Measurements from ENCODE around the gene UQCRHL.
"Not testable (repeated sequence)": the region's sequence is repeated elsewhere in the genome, so short reads cannot be mapped to it uniquely, and the experiment has no call there.

UQCRHL gene

DNA sequence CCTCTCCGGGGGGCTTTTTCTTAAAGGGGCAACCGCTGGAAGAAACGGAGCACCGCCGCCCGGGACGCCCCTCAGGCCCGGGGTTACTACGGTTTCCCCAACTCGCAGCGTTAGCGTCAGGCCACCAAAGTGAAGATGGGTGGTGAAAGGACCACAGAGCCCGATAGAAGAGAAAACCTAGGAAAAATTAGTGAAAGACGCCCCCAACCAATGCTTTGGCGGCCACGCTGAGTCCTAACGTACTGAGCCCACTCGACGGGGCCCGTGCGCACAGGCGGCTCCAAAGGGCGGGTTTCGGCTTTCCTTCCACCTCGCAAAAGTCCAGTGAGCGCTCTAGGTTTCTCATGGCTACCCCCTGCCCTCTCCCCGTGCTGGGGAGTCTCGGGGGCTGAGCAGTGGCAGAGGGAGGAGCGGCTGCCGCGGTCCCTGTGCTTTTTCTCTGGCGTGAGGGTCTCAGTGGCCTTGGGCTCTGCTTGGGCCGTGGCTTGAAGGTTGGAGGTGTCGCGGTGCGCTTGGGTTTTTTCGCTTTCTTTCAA, 27.8 kb upstream of the UQCRHL start:
- no peak for DNase-seq (ENCODE audit: low read depth)

DNA sequence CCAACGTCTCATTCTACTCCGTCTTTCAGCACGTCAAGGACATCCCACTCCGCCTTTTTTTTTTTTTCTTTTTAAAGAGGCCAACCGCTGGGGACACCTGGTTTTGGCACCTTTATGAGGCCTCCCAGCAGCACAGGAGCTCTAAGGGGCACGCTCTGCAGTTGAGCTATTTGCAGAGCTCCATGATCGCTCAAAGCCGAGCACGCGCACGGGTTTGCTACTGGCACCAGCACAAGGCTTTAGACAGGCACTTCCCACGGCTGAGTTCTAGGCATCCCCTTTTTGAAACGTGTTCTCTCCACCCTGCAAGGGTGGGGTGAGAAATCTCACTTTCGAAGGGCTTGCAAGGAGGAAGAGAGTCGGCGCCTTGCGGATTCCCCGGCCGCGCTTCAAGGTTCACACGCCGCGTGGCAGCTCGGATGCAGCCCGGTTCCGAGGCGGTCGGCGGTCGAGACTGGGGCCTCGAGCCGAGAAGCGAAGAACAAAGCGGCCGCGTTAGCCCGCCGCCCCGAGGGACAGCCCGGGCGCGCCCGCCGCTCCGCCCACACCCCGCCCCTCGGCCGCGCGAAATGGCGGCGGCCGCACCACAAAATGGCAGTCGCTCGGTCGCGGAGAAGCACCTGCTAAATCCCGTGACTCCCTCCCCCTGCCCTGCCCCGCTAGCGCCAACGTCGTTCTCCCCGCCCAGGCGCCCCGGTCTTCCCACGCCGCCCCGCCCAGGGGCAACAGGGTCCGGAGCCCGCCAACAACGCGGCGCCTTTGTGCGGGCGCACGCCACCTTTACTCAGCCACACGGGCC, 27.2 kb upstream of the UQCRHL start:
- DNase-seq (ENCODE audit: low read depth) = peak; percentile 82

DNA sequence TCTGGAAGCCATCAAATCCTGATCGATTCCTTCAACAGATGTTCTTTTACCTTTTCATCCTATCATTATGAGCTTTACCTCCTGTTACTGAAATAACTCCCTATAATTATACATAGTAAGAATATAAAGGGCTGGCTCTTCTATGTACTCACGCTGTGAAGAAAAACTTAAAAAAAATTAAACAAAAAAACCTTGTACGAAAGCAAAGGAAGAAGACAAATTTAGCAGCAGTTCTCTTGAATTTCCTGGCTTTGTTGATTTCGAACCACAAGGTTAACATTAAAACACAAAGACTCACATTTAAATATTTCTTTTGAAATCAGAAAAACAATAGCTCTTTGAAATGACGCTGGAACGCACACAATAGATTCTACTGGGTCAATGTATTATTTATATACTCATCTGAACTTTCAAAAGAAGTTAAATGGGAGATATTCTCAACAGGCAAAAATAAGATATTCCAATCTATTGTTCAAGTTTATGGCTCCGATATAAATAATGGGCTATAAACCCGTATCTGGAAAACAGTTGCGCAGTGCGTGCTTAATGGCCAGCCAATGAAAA, 26.5 kb upstream of the UQCRHL start:
- no peak for DNase-seq (ENCODE audit: low read depth)

DNA sequence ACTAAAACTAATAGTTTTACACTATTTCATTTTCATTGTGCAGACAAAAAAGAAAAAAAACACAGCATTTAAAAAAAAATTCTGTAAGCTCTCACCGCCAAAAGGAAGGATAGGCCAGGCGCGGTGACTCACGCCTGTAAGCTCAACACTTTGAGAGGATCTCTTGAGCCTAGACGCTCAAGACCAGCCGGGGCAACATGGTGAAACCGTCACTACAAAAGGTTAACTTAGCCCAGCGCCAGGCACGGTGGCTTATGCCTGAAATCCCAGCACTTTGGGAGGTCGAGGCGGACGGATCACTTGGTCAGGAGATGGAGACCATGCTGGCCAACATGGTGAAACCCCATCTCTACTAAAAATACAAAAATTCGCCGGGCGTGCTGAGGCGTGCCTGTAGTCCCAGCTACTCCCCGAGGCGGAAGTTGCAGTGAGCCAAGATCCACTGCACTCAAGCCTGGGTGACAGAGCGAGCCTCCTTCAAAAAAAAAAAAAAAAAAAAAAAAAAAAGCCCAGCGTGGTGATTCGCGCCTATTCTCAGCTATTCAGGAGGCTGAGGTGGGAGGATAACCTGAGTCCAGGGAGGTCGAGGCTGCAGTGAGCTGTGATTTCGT, 25.7 kb upstream of the UQCRHL start:
- peak; percentile 44 for DNase-seq (ENCODE audit: low read depth)

DNA sequence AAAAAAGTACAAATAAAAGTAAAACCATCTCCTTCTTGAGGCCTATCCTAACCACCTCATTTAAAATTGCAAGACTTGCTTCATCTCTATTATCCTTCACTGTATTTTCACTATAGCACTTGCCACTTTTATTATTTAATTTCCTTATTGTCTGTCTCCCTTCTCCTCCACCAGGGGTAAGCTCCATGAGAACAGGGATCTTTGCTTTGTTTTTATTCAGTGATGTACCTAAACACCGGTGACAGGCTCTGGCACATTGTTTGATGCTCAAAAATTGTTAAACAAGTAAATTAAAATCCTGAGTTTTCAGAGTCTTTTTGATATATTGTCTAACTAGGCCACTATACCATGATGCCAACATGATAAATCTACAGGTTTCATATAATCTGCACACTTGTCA, 22.8 kb upstream of the UQCRHL start:
- DNase-seq (ENCODE audit: low read depth) = no peak

DNA sequence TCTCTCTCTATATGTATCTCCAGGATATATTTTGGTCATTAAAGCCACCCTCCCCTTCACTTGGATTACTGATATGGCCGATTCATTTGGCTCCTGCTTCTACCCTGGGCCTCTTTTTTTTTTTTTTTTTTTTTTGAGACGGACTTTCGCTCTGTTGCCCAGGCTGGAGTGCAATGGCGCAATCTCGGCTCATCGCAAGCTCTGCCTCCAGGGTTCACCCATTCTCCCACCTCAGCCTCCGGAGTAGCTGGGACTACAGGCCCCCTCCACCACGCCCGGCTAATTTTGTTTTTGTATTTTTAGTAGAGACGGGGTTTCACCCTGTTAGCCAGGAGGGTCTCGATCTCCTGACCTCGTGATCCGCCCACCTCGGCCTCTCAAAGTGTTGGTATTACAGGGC, 21.5 kb upstream of the UQCRHL start:
- DNase-seq (ENCODE audit: low read depth) = not testable (repeated sequence)

DNA sequence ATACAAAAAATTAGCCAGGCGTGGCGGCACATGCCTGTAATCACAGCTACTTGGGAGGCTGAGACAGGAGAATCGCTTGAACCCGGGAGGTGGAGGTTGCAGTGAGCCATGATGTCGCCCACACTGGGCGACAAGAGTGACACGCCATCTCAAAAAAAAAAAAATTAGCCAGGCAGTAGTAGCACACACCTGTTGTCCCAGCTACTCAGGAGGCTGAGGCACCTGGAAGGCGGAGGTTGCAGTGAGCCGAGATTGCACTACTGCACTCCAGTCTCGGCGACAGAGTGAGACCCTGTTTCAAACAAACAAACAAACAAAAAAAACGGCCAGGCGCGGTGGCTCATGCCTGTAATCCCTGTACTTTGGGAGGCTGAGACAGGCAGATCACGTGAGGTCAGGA, 20.1 kb upstream of the UQCRHL start:
- not testable (repeated sequence) for DNase-seq (ENCODE audit: low read depth)

DNA sequence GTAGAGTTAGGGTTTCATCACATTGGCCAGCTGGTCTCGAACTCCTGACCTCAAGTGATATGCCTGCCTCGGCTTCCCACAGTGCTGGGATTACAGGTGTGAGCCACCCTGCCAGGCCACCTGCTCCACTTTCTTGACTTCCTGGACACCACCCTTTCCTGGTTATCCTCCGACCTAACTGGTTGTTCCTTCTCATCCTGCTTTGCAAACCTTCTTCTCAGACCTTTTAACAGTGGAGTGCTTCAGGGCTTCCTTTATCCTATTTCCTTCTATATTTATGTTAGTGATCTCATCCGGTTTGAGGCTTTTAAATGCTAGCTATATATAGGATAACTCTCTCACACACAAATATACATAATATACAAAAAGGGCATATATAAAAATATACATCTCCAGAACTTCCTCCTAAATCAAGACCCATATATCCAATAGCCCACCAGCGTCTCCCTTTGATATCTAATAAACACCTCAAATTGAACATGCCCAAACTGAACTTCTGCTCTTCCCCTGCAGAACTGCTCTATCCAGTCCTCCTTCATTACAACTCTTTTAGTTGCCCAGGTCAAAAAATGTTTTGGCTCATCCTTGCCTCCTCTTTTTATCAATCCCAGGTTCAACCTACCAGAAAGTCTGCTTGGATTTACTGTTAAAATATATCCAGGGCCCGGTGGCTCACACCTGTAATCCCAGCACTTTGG, 19.5 kb upstream of the UQCRHL start:
- DNase-seq (ENCODE audit: low read depth) = no peak

DNA sequence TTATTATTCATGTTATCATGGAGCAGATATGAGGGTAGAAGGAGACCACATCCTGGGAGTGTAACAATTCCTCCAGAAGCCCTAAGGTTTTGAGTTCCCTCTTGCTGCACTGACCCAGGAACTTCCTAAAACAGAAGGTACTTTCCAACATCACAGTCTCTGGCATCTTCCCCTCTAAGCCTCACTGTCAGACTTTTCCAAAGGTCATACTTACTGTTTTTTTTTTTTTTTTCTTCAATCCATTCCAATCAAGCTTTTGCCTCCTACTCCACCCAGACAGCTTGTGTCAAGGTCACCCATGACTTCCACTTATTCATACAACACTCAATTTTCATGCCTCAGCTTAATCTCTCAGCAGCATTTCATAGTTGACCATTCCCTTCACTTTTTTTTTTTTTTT, 18.4 kb upstream of the UQCRHL start:
- DNase-seq (ENCODE audit: low read depth) = no peak

DNA sequence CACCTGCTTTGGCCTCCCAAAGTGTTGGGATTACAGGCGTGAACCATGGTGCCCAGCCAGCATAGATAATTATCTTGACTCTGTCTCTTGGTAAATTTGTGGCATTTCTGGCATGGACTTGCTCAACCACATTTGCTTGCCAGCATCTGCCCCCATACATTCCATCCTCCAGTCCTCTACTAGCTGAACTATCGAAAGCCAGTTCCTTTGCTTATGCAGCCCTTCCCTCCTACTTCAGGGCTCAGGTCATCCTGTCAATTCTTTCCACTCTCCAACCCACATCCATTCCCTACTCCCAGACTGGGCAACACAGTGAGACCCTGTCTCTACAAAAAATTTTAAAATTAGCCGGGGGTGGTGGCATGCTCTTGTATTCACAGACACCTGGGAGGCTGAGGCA, 13.0 kb upstream of the UQCRHL start:
- no peak for DNase-seq (ENCODE audit: low read depth)

DNA sequence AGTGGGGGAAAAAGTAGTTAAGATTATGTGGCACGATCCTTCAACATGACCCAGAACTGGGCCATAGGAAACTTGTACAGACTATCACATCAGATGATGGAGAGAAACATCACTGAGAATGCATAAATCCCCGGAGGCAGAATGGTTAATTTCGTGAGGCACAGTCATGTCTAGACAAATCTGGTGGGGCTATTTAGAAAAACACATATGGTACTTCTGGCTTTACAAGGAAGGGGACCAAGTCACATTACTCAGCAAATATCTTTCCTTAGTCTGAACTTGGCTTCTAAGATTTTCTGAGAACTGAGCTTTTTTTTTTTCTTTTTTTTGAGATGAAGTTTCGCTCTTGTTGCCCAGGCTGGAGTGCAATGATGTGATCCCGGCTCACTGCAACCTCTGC, 9.2 kb upstream of the UQCRHL start:
- DNase-seq (ENCODE audit: low read depth) = no peak

DNA sequence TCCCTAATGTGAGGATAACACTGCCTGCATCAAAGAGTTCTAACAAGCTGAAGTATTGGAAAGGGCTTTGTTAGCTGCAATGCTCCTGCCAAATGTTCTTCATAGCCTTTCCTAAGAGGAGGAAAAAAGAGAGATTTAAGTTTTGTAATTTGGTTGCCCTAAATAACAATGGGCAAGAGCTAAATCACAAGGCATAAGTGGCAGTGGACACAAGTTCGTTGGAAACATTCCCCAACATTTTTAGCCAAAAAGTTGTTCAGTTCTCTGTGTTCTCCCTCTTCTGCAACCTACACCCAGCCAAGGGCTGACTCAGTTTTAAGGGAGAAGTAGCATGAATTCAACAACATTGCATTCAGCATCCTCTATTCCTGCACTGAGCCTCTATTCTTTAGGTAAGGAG, 2.6 kb upstream of the UQCRHL start:
- DNase-seq (ENCODE audit: low read depth) = no peak

DNA sequence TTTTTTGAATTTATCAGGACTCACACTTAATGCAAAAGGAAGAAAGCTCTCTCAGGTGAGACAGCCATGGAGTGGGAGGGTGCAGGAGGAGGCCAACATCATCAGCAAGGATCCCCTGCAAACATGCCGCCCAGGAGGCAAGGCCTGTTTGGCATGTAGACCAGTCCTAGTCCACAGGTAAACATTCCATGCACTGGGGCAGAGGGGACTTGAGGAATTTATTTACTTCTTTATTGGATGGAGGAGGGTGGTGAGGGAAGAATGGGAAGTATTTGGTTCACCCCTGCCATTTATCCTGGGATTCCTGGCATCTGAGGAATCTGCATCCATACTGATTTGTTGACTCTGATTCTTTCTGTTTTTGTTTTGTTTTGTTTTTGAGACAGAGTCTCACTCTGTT, 1.5 kb upstream of the UQCRHL start:
- DNase-seq (ENCODE audit: low read depth) = no peak

DNA sequence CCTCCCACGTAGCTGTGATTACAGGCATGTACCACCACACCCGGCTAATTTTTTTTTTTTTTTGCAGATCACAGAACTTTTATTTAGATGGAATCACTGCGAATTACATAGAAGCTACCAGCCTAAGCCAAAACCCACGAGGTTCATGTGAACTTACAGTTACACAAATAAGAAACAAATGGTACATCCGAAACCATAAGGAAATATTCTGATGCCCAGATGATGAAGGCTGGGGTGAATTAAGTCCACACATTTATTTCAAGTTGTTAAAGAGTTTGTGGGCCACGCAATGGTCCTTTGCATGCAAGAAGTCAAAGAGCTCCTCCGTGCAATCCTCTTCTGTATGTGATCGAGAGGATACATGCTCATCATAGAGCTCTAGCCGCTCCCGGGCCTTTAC, 328 bp downstream of the UQCRHL start:
- no peak for DNase-seq (ENCODE audit: low read depth)

DNA sequence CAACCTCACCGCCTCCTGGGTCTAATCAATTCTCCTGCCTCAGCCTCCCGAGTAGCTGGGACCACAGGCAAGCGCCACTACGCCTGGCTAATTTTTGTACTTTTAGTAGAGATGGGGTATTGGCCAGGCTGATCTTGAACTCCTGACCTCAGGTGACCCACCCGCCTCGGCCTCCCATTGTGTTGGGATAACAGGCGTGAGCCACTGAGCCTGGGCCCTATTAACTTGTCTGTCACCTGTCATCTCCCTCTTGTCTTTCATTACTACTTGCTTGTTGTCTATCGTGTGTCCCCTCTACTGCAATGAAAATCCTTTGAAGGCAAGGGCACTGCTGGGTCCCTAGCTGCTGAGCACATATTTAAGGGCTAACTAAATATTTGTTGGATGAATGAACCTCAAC, 3.4 kb downstream of the UQCRHL start:
- DNase-seq (ENCODE audit: low read depth) = no peak

DNA sequence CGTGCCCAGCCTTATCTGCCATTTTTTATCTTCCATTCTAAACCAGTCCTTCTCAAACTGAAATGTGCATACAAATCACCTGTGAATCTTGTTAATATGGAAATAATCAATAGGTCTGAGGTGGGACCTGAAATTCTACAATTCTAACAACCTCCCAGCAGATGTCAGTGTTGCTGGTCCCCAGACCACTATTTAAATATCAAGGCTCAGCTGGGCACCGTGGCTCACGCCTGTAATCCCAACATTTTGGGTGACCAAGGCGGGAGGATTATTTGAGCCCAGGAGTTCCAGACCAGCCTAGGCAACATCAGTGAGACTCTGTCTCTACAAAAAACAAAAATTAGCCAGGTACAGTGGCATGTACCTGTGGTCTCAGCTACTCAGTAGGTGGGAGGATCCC, 4.1 kb downstream of the UQCRHL start:
- no peak for DNase-seq (ENCODE audit: low read depth)

DNA sequence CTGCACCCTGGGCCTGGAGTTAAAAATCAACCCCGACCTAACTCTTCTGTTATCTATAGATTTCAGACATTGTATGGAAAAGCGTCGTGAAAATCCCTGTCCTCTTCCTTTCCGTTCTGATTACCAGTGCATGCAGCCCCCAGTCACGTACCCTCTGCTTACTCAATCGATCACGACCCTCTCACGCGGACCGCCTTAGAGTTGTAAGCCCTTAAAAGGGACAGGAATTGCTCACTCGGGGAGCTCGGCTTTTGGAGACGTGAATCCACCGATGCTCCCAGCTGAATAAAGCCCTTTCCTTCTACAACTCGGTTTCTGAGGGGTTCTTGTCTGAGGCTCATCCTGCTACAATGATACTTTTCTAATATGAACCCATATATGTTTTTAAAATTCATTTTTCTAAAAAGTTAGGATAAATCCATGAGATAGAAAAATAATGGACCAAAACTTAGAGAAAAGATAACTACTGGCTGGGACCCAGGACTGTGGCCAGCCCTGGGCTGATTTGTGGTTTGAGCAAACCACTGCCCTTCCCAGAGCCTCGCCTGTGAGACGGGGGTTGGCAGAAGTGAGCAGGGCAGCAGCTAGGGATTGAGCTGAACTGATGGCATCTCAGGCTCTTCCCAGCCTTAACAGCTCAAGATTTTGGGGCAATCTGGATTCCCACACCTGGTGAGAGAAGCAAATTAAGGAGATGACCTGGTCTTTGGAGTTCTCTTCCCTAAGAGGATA, 5.0 kb downstream of the UQCRHL start:
- DNase-seq (ENCODE audit: low read depth) = no peak

DNA sequence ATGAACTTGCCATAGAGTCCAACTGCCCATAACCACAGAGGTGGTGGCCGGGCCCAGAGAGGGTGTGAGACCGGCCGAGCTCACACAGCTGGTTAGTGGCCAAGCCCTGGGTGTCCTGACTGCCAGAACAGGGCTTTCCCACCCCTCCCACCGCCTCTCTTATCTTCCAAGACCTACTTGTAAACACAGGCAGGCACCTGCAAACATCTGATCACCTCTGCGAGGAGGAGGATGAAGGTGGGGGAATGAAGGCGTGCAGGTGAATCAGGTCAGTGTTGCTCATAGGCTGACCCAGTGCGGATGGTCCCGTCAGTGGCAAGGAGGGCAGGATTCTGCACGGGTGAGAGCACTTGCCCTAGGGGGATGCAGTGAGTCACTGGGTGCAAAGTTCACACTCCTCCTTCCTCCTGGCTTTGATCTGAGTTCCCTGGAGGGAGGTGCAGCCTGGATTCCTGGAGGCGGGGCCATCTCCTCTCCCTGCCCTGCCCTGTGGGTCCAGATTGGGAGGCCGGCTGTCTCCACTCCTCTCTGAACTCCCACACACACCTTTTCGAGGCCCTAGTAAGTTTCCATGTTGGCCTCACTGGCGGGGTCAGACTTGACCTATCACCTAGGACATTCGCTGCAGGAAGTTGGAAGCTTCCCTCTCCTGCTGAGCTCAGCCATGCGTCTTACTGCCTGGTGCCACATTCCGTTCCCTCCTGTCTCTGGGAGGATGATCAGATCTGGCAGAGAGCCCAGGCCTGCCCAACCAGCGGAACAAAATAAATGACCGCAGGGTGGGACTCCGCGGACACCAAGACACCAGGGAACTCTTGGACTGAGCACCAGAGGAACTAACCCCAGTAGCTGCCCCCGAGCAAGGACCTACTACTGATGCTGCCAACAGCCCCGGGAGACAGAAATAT, 7.3 kb downstream of the UQCRHL start:
- no peak for DNase-seq (ENCODE audit: low read depth)

DNA sequence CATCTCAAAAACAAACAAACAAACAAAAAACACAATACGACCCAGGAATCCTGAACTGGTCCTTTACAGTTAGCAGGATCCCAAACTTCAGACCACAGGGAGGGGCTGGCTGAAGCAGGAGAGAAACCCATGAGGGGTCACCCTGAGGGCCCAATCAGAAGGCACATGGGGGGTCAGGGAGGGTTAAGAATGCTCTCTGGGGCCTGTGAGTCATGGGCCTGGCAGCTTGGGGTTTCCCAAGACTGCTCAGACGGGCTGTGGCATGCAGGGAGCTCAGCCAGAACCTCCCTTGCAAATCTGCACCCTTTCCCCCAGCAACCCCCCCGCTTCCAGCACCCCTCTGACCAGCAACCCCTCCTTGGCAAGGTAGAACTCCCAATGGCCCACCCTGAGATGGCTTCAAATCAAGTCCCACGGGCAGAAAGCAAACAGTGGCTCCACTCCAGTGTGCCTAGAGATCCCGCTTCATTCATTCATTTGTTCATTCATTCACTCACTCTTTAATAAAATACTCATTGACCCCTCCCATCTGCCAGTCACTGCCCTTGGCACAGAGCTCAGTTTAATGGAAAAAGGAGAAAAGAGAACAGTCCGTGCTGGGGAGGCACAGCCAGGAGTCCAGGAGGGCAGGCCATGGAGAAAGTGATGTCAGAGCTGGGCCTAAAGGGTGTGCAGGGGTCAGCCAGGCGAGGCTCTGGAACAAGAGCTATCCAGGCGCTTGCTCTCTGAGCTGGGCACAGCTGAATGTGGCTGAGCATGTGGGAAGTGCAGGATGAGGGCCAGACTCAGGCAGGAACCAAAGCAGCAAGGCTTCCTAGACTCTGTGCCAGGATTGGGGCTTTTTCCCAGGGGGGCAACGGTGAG, 8.2 kb downstream of the UQCRHL start:
- DNase-seq (ENCODE audit: low read depth) = no peak
